H4 (cell line): ENCODE measurements around the gene C19orf25. TPM values are rescaled to one million over a fixed set of nuclear protein-coding genes. Genes with fewer than 3 reads are reported as not detected.
"Not testable (repeated sequence)": the region's sequence is repeated elsewhere in the genome, so short reads cannot be mapped to it uniquely, and the experiment has no call there.

Experiments
- DNase-seq: peaks from one replicate; pipeline ENCODE4 v3.0.0-alpha.2; 2015; ENCODE audit warnings: low spot score
- total RNA-seq: library from RNA; depleted of rRNA; stranded (reverse); fragments of >200 nt; shearing (Covaris generic); gene quantifications from 2 replicates; pipeline ENCODE4 v1.2.3, GENCODE V29; 2014; rRNA removed

The C19orf25 gene
- total RNA-seq: 7.9 and 10.5 TPM in 2 replicates

DNA sequence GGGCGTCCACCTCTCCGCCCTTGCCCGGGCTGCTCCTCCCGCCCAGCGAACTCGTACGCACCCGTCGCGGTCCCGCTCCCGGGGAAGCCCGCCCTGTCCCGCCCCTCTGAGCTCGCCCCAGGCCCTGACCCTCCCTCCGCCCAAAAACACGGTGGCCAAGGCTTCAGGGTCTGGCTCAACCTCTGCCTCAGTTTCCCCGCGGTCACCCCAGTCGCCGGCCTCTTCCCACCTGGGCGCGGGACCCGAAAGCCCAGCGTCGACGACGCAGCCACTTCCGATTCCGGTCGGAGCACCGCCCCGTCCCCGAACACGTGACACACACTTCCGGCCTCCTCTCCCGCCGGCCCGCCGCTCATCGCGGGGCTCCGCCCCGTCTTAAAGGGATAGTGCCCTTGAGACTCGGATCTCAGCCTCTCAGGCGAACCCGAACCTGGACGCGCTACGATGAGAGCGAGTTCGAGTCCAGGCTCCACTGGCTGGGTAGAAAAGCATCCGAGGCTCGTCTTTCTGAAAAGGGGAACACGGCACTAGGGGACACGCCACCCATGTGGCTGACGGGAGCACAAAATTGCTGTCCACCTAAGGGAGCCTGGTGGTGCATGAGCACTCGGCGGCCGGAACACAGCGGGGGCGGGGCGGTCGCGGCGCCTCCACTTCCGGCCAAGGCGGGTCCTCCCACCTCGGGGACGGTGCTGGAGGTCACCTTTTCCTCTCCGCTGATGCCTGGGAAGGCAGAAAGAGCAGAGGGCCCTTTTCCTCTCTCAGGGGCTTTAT is at the start of gene C19orf25:
Gene C19orf25, minus strand, starts transcription at position 282 of the 774 bp plus-strand sequence. CDS start 312 bp downstream, outside the sequence.
- peak; percentile 80 for DNase-seq

DNA sequence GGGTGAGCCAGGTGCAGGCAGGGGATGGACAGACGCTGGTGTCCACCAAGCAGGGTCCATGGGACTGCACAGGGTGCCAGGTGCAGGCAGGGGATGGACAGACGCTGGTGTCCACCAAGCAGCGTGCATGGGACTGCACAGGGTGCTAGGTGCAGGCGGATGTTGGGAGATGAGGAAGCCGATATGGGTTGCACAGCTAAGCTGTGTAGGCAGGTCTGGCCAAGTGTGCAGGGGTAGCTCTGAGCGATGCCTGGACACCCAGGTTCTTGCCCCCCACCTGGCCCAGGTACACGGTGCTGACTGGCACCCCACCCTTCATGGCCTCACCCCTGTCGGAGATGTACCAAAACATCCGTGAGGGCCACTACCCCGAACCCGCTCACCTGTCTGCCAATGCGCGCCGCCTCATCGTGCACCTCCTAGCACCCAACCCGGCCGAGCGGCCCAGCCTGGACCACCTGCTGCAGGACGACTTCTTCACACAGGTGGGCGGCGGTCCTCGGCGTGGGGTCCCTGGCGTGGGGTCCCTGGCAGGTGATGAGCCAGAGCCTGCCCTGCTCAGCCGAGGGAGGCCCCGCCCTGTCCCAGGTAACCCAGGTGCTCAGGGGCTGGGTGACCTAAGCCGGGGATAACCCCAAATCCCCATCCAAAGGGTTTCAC is 48.8 kb upstream of the C19orf25 start:
- no peak for DNase-seq

DNA sequence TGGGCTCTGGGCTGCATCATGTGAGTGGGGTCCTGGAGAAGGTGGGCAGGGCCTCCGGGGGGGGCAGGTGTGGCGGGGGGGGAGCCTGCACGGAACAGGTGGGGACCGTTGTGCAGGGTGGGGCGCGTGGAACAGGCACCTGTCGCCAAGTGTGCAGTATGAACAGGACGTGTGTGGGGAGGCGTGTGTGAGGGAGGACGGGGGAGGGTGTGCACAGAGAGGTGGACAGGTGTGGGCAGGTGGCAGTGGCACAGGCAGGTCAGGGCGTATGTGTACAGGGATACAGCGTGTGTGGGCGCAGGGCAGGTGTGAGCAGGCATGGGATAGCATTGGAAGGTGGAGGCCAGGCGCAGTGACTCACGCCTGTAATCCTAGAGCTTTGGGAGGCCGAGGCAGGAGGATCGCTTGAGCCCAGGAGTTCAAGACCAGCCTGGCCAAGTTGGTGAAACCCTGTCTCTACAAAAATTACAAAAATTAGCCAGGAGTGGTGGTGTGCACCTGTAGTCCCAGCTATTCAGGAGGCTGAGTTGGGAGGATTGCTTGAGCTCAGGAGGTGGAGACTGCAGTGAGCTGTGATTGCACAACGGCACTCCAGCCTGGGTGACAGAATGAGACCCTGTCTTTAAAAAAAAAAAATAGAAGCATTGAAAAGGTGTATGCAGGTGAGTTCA is 48.1 kb upstream of the C19orf25 start:
- DNase-seq: peak; percentile 1

DNA sequence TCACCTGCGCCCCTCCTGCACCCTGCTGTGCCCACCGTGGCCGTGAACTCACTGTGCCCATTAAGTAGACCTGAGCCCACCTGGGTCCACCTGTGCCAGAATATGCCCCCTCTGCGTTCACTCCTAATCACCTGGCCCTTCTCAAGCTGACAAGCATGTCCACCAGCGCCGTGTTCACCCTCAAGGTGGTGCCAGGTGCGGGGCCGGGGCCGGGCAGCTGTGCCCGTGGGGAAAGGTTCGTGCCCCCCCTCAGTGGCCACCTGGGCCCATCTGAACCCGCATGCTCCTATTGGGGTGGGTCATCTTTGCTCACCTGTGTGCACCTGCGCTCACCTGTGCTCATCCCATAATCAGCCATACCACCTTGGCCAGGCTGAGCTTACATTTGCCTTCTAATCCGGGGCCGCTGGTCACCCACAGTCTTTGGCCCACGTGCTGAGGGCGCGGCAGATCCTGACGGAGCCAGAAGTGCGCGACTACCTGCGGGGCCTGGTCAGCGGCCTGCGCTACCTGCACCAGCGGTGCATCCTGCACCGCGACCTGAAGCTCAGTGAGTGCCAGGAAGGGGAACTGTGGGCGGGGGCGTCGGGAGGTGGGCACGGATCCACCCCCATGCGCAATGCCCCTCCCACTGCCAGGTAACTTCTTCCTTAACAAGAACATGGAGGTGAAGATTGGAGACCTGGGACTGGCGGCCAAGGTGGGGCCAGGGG is 47.2 kb upstream of the C19orf25 start:
- no peak for DNase-seq

DNA sequence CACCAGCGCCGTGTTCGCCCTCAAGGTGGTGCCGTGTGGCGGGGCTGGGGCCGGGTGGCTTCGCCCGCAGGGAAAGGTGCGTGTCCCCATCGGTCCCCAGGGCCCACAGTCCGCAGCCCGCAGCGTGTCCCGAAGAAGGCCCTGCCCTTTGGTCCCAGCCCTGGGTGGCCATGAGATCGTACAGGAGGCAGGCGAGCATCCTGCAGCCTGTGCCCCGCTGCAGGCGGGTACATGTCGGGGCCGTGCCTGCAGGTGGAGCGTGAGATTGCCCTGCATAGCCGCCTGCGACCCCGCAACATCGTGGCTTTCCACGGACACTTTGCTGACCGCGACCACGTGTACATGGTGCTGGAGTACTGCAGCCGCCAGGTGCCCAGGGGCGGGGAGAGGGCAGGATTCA is 46.3 kb upstream of the C19orf25 start:
- no peak for DNase-seq

DNA sequence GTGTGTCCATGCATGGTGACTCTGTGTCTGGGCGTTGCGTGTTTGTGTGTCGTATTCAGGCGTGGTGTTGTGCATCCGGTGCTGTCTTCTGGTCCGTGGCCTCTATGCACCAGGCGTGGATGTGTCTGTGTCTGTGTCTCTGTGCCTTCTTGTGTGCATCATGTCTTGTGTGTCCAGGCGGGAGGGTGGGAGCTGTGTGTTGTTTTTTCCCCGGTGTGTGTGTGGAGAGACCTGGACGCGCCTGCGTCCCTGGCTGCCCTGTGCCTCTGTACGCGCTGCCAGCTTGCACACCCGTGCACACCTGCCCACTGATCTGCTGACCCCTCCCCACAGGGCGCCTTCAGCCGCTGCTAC is 45.9 kb upstream of the C19orf25 start:
- no peak for DNase-seq

DNA sequence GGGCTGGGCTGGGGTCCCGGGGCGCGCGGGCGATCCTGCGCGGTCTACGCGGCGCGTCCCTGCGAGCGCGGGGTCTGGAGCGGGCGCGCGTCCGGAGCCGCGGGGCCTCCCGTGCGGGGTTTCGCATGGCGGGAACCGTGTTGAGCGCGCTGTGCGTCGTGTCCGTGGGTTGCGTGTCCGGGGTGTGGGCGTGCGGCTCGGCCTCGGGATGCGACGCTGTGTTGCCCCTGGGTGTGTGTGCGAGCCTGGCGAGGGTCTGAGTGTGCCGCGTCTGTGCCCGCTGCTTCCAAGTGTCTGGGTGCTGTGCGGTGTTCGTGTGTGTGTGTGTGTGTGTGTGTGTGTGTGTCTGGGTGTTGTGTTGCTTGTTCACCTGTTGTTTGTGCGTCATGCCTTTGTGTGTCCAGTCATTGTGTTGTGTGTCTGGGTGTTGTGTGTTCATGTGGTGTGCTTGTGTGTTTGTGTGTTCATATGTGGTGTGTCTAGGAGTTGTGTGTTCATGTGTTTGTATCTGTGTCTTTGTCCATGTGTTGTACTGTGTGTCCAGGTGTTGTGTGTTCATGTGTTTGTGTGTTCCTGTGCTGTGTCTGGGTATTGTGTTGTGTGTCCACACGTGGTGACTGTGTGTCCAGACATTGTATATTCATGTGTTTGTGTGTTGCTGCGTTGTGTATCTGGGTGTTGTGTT is 45.4 kb upstream of the C19orf25 start:
- DNase-seq: no peak

DNA sequence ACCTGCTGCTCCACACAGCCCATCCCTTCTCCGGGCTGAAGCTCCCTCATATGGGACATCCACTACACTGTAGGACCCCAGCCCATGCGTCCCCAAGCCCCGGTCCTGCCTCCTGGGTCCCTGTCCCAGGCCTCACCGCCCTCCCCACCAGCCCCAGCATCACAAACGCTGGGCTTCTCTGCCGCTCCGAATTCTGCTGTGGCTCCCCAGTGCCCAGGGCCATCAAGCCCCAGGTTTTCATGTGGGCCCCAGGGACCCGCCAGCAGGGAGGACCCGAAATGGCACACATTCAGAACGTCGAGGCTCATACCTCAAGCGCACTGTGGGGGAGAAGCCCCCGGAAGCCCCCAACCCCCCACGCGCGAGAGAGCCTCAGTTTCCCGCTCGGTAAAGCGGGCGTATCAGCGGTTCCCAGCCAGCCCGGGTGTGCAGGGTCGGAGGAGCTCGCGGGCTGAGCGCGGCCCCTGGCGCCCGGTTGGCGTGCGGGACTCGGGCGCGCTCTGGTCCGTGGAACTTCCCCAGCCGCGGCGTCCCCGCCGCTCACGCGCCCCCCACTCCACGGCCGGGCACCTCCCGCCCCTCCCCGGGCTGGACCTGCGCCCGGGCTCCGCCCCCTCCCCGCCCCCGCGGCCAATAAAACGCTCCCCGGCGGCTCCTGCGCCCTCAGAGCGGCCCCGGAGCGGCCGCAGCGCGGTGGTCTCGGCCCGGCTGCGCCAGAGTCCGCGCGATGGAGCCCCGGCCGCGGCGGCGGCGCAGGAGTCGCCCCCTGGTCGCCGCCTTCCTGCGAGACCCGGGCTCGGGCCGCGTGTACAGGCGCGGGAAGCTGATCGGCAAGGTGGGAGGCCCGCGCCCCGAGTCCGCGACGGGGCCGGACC is 44.6 kb upstream of the C19orf25 start, which contains the start of gene PLK5:
Gene PLK5, plus strand, starts transcription at position 666 of the 875 bp plus-strand sequence. CDS start 2,920 bp downstream, outside the sequence.
- no peak for DNase-seq

DNA sequence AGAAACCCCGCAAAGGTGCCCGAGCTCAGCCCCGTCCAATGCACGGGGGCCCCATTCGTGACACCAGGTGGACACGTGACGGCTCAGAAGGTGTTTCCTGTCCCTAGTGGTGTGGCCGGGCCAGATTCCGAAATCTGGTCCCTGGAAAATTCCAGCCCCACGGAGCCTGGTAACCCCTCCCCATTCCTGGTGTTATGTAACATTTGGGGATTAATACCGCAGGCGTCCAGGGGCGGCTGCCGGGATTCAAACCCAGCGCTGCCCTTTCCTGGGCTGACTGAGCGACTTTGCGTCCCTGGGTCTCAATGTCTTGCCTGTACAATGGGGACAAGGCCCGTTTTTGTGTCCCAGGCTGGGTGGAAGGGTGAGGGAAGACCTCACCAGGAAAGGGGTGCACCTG is 43.8 kb upstream of the C19orf25 start:
- no peak for DNase-seq

DNA sequence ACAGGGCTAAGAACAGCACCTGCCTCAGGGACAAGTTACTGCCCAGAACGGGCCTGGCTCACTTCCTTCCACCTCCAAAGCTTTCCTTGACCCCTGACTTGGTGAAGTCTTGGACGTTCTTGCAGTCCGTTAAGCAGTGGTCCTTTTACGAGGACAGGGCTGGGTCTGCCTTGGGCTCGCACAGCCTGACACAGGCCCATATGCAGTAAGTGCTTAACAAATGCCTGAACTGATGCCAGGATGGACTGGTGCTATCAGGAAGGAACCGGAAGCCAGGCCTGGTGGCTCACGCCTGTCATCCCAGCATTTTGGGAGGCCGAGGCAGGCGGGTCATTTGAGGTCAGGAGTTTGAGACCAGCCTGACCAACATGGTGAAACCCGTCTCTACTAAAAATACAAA is 43.0 kb upstream of the C19orf25 start:
- DNase-seq: no peak

DNA sequence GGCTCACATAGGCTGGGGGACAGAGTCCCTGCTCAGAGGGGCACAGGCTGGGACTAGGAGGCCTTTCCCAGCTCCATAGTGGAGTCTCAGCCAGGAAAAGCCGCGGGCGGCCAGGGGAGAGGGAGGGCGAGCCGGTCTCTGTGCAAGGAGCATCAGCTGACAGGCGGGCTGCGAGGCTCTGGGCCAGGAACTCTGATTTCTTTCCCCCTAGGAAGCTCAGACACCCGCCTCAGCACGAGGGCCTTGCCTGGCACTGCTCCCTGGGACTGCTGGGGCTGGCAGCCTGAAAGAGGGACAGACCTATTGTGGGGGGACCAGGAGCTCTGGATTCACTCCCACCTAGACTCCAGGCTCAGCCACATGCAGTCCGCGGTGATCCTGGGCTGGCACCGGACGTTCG is 42.6 kb upstream of the C19orf25 start:
- no peak for DNase-seq

DNA sequence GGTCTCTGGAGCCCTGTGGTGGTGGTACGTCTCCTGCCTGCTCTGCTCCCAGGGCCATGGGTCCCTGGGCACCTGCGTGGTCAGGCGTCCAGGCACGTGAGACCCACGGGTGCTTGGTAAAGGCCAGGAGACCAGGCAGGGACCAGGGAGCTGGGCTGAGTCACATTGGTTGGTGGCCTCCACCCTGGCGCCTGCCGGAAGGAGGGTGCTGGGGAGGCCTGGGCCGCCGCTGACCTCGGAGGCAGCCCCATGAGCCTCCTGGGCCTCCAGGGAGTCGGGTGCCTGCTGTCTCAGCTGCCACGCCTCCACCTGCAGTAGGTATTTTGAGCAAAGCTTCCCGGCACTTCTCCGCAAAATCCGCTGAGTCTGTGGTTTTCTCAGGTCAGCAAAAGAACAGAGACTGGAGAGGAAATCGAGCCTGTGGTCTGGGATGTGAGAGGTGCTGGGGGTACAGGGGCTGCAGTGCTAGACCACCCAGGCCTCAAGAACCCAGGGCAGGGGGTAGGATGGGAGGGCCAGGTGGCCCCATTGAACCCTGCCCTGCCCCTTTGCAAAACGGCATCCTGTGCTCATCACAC is 41.3 kb upstream of the C19orf25 start:
- DNase-seq: no peak

DNA sequence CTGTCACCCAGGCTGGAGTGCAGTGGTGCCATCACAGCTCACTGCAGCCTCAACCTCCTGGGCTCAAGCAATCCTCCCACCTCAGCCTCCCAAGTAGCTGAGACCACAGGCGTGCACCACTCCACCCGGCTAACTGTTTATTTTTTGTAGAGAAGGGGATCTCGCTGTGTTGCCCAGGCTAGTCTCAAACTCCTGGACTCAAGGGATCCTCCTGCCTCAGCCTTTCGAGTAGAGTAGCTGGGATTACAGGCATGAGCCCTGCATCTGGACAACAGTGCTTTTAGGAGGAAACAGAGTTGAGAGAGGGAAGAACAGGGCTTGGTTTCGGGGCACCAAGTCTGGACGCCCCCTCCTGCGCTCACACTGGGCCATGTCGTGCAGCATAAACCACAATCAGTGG is 40.8 kb upstream of the C19orf25 start:
- DNase-seq: not testable (repeated sequence)

DNA sequence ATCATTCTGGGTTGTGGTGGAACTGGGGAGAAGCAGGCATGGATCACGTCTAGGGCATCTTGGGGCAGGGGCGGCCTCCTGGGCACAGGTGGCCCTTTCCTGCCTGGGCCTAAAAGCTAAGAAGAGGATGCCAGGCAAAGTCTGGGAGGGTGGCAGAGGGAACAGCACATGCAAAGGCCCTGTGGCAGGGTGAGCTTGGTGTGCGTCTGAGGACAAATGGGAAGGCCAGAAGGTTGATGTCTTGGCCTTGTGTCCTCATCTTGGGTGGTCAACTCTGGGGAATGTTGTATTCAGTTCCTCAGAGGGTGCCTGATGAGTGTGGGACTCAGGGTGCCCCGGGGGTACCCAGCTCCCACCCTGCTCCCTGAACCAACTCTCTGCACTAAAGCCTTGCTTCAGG is 39.5 kb upstream of the C19orf25 start:
- DNase-seq: no peak

DNA sequence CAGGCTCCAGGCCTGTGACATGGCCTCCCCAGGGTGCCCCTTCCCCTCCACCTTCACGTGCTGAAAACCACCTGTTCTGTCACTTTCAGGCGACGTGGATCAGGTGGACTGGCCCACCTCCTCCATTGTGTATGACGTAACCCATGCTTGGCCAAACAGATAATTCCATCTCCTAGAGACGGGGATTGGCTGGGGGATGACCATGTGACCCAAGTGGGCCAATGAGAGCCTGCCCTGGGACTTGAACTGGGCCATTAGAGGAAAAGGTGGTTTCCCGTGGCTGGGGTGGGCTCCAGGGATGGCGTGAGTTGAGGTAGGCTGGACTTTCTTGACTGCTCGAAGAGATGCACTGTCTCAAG is 37.4 kb upstream of the C19orf25 start:
- no peak for DNase-seq

DNA sequence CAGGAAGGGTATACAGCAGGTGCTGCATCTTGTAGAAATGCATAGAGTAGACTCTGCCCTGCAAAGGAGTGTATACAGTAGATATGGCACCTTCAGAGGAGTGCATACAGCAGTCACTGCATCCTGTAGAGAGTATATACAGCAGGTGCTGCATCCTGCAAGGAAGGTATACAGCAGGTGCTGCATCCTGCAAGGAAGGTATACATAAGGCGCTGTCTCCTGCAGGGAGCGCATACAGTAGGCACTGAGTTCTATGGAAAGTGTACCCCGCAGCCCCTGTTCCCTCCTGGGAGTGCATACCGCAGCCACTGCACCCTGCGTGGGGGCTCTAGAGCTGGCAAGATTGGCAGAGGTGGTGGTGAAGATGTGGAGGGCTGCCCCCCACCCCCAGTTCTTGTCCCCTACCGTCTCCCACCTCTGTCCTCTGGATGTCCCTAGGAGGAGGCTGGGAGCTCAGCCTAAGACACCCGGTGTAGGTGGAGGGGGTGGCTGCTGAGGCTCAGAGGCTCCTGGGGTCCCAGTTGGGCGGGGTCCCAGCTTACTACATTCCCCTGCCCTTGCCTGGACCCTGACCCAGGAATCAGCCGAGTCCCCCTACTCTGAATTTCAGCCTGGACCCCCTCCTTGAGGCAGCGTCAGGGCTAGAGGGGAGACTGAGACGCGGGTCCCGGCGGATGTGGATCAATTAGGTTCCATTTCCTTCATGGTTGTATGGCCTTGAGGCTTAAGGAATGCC is 36.1 kb upstream of the C19orf25 start:
- DNase-seq: no peak

DNA sequence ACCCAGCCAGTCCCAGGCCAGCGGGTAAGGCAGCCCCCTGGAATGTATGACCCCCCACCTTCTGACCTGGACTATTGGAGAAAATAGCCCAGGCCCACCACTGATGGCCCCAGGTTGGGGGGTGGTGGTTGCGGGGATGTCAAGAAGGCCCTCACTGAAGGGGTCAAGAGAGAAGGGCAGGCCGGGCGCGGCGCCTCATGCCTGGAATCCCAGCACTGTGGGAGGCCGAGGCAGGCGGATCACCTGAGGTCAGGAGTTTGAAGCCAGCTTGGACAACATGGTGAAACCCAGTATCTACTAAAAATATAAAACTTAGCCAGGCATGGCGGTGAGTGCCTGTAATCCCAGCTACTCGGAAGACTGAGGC is 35.3 kb upstream of the C19orf25 start:
- no peak for DNase-seq

DNA sequence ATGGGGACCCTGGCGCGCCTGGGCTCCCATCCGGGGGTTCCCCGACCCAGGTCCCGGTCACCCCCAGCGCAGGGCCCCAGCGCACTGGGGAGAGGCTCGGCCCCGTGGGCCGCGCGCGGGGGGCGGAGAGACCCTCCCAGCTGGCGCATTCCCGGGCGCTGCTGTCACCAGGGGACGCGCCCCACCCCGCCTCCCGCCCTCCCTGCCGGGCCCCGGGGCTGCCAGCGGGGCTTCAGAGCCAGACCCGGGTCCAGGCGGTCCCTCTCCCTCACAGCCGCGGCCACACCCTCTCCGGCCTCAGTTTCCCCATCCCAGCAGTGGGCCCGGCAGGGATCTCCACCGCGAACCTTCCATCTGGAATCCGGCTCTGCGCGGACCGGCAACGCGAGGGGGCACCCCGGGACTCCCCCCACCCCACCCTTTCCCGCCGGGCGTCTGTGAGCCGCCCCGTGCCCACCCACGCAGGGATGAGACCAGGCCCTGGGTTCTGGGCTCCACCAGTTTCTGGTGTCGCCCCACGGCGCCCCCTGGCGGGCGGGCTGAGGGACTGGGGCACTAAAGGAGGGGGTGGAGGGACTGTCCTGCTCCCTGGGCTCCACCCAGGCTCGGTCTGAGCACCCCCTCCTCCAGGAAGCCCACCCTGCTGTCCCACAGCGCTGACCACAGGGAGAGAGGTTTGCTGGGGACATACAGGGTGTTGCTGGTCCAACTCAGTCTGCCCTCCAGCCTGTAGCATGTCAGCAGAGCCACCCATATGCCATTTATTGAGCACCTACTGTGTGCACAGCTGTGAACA is 34.7 kb upstream of the C19orf25 start:
- DNase-seq: no peak
